H1 (cell line): ENCODE measurements around the gene SERPINH1. TPM values are rescaled to one million over a fixed set of nuclear protein-coding genes. Genes with fewer than 3 reads are reported as not detected.

Experiments
- CHD2 ChIP-seq: IDR thresholded peaks from 2 replicates; pipeline ENCODE4 v1.6.1; 2012; ENCODE audit warnings: low read length, improper control_type of control experiment
- E2F6 ChIP-seq: IDR thresholded peaks from 2 replicates; pipeline ENCODE4 v1.6.1; 2012; ENCODE audit warnings: inconsistent platforms
- EGR1 ChIP-seq: IDR thresholded peaks from 2 replicates; pipeline ENCODE4 v1.6.1; 2011; ENCODE audit warnings: low read depth, low read length, borderline replicate concordance
- GABPA ChIP-seq: IDR thresholded peaks from 2 replicates; pipeline ENCODE4 v1.6.1; 2011; ENCODE audit warnings: mild to moderate bottlenecking, low read length, moderate library complexity, borderline replicate concordance; ENCODE audit not compliant: insufficient read depth
- POLR2AphosphoS5 ChIP-seq: IDR thresholded peaks from 2 replicates; pipeline ENCODE4 v1.6.1; 2011; ENCODE audit warnings: low read depth, low read length
- SAP30 ChIP-seq: fragments of 300-600 bp; sonication (generic); IDR thresholded peaks from 2 replicates; pipeline ENCODE4 v1.7.1; 2012; ENCODE audit warnings: low read length, moderate library complexity, mild to moderate bottlenecking, inconsistent platforms; ENCODE audit not compliant: insufficient read depth, insufficient replicate concordance
- SIN3A ChIP-seq, 2 experiments: IDR thresholded peaks in 1 of 2; conservative IDR thresholded peaks in 1 of 2; 2 replicates each; pipeline ENCODE4 v1.6.1; 2011 to 2012; ENCODE audit warnings: low read length in 2 of 2, improper control_type of control experiment in 1 of 2, low read depth in 1 of 2, mild to moderate bottlenecking in 1 of 2
- SP1 ChIP-seq: IDR thresholded peaks from 2 replicates; pipeline ENCODE4 v1.6.1; 2011; ENCODE audit warnings: low read depth, low read length
- polyA plus RNA-seq, 7 experiments: library from polyadenylated mRNA; depleted of rRNA in 3 of 7; stranded (reverse) in 5 of 7; unstranded in 2 of 7; fragments of >200 nt in 5 of 7; fragments of 200-250 nt in 2 of 7; gene quantifications; 1 replicate in 5 of 7; 2 replicates in 1 of 7; 4 replicates in 1 of 7; pipeline versions ENCODE4 v1.2.1 to v1.2.3, GENCODE V29; 2011 to 2013; ENCODE audit warnings: missing spikeins in 2 of 7, mixed read lengths in 2 of 7
- total RNA-seq: library from RNA; stranded (reverse); fragmentation: NEBNext Ultra II Directional; extraction: Animal tissue kit (Norgen Biotek cat#: 25700); gene quantifications from 2 replicates; pipeline ENCODE4 v1.2.1, GENCODE V29; 2021

Gene SERPINH1
- total and polyA plus RNA-seq, 2 of the 8 experiments (the other 6 are each of a cell fraction or from before 2014, with no cell fraction given) = 420 to 621 TPM

- TF ChIP-seq SP1 (no peak), EGR1 (no peak), GABPA (no peak), CHD2 (no peak), POLR2AphosphoS5 (no peak), SIN3A (conservative IDR thresholded peaks at IDR 0.05 in 1 of 2, IDR thresholded peaks at IDR 0.05 in 1 of 2; ENCODE audit: low read depth in 1 of 2, low read length in 2 of 2) (no peak), E2F6 (no peak), SAP30 (no peak)
Observed at GRCh38 chr11:75589051-75589450, 27.0 kb downstream of the SERPINH1 start (continued).
